HepG2 (cell line): Measurements from ENCODE around the gene CREBZF. TPM values are rescaled to one million over a fixed set of nuclear protein-coding genes. Genes with fewer than 3 reads are reported as not detected.

Source experiments
- CHCHD3 ChIP-seq: sonication (generic); formaldehyde crosslinking; IDR thresholded peaks from 2 replicates; pipeline ENCODE4 v1.8.0; 2022; ENCODE audit warnings: mild to moderate bottlenecking, missing genetic modification reagents, moderate library complexity
- IKZF1 ChIP-seq: fragments of 450-650 bp; IDR thresholded peaks from 2 replicates; pipeline ENCODE4 v1.7.1; 2016
- ISL2 ChIP-seq: sonication (generic); formaldehyde crosslinking; IDR thresholded peaks from 2 replicates; pipeline ENCODE4 v1.5.0; 2020; ENCODE audit warnings: missing genetic modification reagents
- KAT2B ChIP-seq: fragments of 150-350 bp; IDR thresholded peaks from 2 replicates; pipeline ENCODE4 v1.6.1; 2014; ENCODE audit warnings: low read depth, low read length, borderline replicate concordance
- NCOA2 ChIP-seq: sonication (generic); formaldehyde crosslinking; IDR thresholded peaks from 2 replicates; pipeline ENCODE4 v1.8.0; 2022; ENCODE audit warnings: inconsistent platforms
- NCOR1 ChIP-seq: fragments of 200-600 bp; sonication (generic); IDR thresholded peaks from 2 replicates; pipeline ENCODE4 v1.7.0; 2017; ENCODE audit warnings: antibody characterized with exemption, low read length, borderline replicate concordance
- RAD51 ChIP-seq: fragments of 450-650 bp; IDR thresholded peaks from 2 replicates; pipeline ENCODE4 v1.6.1; 2016; ENCODE audit warnings: borderline replicate concordance
- REXO4 ChIP-seq: sonication (generic); formaldehyde crosslinking; IDR thresholded peaks from 2 replicates; pipeline ENCODE4 v1.8.0; 2022; ENCODE audit warnings: missing genetic modification reagents, mild to moderate bottlenecking, borderline replicate concordance
- SETDB1 ChIP-seq: sonication (generic); formaldehyde crosslinking; IDR thresholded peaks from 2 replicates; pipeline ENCODE4 v1.5.1; 2020; ENCODE audit warnings: missing genetic modification reagents, mild to moderate bottlenecking, borderline replicate concordance
- SMAD1 ChIP-seq: sonication (generic); formaldehyde crosslinking; IDR thresholded peaks from 2 replicates; pipeline ENCODE4 v1.4.0; 2020; ENCODE audit warnings: missing genetic modification reagents, low read depth, mild to moderate bottlenecking, borderline replicate concordance
- SMC3 ChIP-seq: IDR thresholded peaks from 2 replicates; pipeline ENCODE4 v1.6.1; 2011; ENCODE audit warnings: low read length, improper control_type of control experiment
- STAG1 ChIP-seq: sonication (generic); formaldehyde crosslinking; IDR thresholded peaks from 2 replicates; pipeline ENCODE4 v1.4.0; 2020; ENCODE audit warnings: missing genetic modification reagents
- ZIK1 ChIP-seq: sonication (generic); formaldehyde crosslinking; IDR thresholded peaks from 2 replicates; pipeline ENCODE4 v1.5.0; 2020; ENCODE audit warnings: mild to moderate bottlenecking, low read depth, missing genetic modification reagents, borderline replicate concordance
- ZNF224 ChIP-seq: sonication (generic); formaldehyde crosslinking; IDR thresholded peaks from 2 replicates; pipeline ENCODE4 v1.5.0; 2020; ENCODE audit warnings: mild to moderate bottlenecking, missing genetic modification reagents
- ZNF225 ChIP-seq: sonication (generic); formaldehyde crosslinking; IDR thresholded peaks from 2 replicates; pipeline ENCODE4 v1.4.0; 2020; ENCODE audit warnings: mild to moderate bottlenecking, missing genetic modification reagents
- ZNF253 ChIP-seq: sonication (generic); formaldehyde crosslinking; IDR thresholded peaks from 2 replicates; pipeline ENCODE4 v1.8.0; 2022; ENCODE audit warnings: mild to moderate bottlenecking, missing genetic modification reagents, borderline replicate concordance
- ZNF33A ChIP-seq: sonication (generic); formaldehyde crosslinking; IDR thresholded peaks from 2 replicates; pipeline ENCODE4 v1.5.1; 2020; ENCODE audit warnings: missing genetic modification reagents, mild to moderate bottlenecking, moderate library complexity, borderline replicate concordance
- ZNF567 ChIP-seq: sonication (generic); formaldehyde crosslinking; IDR thresholded peaks from 2 replicates; pipeline ENCODE4 v1.8.1; 2023; ENCODE audit warnings: mild to moderate bottlenecking, missing genetic modification reagents, borderline replicate concordance
- ZSCAN31 ChIP-seq: sonication (generic); formaldehyde crosslinking; IDR thresholded peaks from 2 replicates; pipeline ENCODE4 v1.5.0; 2020; ENCODE audit warnings: low read depth, mild to moderate bottlenecking, missing genetic modification reagents
- polyA plus RNA-seq, 8 experiments: library from polyadenylated mRNA; depleted of rRNA in 3 of 8; stranded (reverse) in 7 of 8; unstranded in 1 of 8; fragments of >200 nt; fragmentation: Illumina TruSeq in 4 of 8; extraction: Trizol in 4 of 8; gene quantifications; 2 replicates each; pipeline versions ENCODE4 v1.2.1 to v1.2.3, GENCODE V29; 2011 to 2016; ENCODE audit warnings: low read depth in 4 of 8, missing spikeins in 1 of 8, mixed read lengths in 1 of 8; ENCODE audit not compliant: insufficient read depth in 1 of 8
- total RNA-seq, 5 experiments: library from RNA; depleted of rRNA; stranded (reverse); fragments of >200 nt; fragmentation: Illumina TruSeq; extraction: Trizol; gene quantifications; 2 replicates each; pipeline ENCODE4 v1.2.3, GENCODE V29; 2016; ENCODE audit warnings: low read depth in 1 of 5
- TF ChIP-seq, protein P1 (sequence below): sonication (generic); formaldehyde crosslinking; IDR thresholded peaks from 2 replicates; pipeline ENCODE4 v1.4.0; 2020; ENCODE audit warnings: low read depth, mild to moderate bottlenecking, missing genetic modification reagents
- TF ChIP-seq, protein P2 (sequence below): sonication (generic); formaldehyde crosslinking; IDR thresholded peaks from 2 replicates; pipeline ENCODE4 v1.5.0; 2020; ENCODE audit warnings: mild to moderate bottlenecking, missing genetic modification reagents, borderline replicate concordance

The CREBZF gene
- total and polyA plus RNA-seq, 2 of the 13 experiments (the other 11 are each of a cell fraction or from before 2014, with no cell fraction given): 30.6 to 43.1 TPM

- TF ChIP-seq RAD51: no peak
- no peak for TF ChIP-seq CHCHD3
- no peak for TF ChIP-seq KAT2B
- TF ChIP-seq SMC3: no peak
- TF ChIP-seq ZNF567: no peak
- no peak for TF ChIP-seq SETDB1 (CRISPR knock-in tag)
- no peak for TF ChIP-seq NCOA2 (CRISPR knock-in tag)
- TF ChIP-seq NCOR1: no peak; the same call in 1 of the 2 replicates
- peak; percentile 67; the same call in 1 of the 2 replicates for TF ChIP-seq SMAD1 (CRISPR knock-in tag)
- no peak for TF ChIP-seq ZIK1 (CRISPR knock-in tag)
- TF ChIP-seq REXO4 (CRISPR knock-in tag): no peak
- 0 out of 2 replicates have a peak, but pooled peaks have one; percentile 30 for TF ChIP-seq ZNF224
- TF ChIP-seq ZNF33A (CRISPR knock-in tag): peak; percentile 83; the same call in 1 of the 2 replicates
- TF ChIP-seq ZNF253: 0 out of 2 replicates have a peak, but pooled peaks have one; percentile 36
- TF ChIP-seq IKZF1: no peak
- peak; percentile 84; the same call in 1 of the 2 replicates for TF ChIP-seq ZSCAN31 (CRISPR knock-in tag)
- TF ChIP-seq, protein P1, sequence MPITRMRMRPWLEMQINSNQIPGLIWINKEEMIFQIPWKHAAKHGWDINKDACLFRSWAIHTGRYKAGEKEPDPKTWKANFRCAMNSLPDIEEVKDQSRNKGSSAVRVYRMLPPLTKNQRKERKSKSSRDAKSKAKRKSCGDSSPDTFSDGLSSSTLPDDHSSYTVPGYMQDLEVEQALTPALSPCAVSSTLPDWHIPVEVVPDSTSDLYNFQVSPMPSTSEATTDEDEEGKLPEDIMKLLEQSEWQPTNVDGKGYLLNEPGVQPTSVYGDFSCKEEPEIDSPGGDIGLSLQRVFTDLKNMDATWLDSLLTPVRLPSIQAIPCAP: no peak
- peak; percentile 43 for TF ChIP-seq ISL2
- TF ChIP-seq, protein P2, sequence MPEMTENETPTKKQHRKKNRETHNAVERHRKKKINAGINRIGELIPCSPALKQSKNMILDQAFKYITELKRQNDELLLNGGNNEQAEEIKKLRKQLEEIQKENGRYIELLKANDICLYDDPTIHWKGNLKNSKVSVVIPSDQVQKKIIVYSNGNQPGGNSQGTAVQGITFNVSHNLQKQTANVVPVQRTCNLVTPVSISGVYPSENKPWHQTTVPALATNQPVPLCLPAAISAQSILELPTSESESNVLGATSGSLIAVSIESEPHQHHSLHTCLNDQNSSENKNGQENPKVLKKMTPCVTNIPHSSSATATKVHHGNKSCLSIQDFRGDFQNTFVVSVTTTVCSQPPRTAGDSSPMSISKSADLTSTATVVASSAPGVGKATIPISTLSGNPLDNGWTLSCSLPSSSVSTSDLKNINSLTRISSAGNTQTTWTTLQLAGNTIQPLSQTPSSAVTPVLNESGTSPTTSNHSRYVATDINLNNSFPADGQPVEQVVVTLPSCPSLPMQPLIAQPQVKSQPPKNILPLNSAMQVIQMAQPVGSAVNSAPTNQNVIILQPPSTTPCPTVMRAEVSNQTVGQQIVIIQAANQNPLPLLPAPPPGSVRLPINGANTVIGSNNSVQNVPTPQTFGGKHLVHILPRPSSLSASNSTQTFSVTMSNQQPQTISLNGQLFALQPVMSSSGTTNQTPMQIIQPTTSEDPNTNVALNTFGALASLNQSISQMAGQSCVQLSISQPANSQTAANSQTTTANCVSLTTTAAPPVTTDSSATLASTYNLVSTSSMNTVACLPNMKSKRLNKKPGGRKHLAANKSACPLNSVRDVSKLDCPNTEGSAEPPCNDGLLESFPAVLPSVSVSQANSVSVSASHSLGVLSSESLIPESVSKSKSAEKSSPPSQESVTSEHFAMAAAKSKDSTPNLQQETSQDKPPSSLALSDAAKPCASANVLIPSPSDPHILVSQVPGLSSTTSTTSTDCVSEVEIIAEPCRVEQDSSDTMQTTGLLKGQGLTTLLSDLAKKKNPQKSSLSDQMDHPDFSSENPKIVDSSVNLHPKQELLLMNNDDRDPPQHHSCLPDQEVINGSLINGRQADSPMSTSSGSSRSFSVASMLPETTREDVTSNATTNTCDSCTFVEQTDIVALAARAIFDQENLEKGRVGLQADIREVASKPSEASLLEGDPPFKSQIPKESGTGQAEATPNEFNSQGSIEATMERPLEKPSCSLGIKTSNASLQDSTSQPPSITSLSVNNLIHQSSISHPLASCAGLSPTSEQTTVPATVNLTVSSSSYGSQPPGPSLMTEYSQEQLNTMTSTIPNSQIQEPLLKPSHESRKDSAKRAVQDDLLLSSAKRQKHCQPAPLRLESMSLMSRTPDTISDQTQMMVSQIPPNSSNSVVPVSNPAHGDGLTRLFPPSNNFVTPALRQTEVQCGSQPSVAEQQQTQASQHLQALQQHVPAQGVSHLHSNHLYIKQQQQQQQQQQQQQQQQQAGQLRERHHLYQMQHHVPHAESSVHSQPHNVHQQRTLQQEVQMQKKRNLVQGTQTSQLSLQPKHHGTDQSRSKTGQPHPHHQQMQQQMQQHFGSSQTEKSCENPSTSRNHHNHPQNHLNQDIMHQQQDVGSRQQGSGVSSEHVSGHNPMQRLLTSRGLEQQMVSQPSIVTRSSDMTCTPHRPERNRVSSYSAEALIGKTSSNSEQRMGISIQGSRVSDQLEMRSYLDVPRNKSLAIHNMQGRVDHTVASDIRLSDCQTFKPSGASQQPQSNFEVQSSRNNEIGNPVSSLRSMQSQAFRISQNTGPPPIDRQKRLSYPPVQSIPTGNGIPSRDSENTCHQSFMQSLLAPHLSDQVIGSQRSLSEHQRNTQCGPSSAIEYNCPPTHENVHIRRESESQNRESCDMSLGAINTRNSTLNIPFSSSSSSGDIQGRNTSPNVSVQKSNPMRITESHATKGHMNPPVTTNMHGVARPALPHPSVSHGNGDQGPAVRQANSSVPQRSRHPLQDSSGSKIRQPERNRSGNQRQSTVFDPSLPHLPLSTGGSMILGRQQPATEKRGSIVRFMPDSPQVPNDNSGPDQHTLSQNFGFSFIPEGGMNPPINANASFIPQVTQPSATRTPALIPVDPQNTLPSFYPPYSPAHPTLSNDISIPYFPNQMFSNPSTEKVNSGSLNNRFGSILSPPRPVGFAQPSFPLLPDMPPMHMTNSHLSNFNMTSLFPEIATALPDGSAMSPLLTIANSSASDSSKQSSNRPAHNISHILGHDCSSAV: no peak
- no peak for TF ChIP-seq ZNF225 (CRISPR knock-in tag)
- no peak for TF ChIP-seq STAG1 (CRISPR knock-in tag)
These were observed at the start of gene CREBZF (continued) for GRCh38 chr11:85664615-85665481.
